Measurements from ENCODE around the gene ISCU. TPM values are rescaled to one million over a fixed set of nuclear protein-coding genes. Genes with fewer than 3 reads are reported as not detected.
A peak's percentile ranks its signal among the peaks of the same experiment; 100 is the strongest.

The ISCU gene
- total RNA-seq, 2 donors from 2014 or later: 93.7 to 97.5 TPM

GRCh38 chr12:108567406-108568337 is 5.3 kb downstream of the ISCU start:
- DNase-seq: peak; percentile 18
- Histone ChIP-seq H3K9ac (ENCODE audit: low read depth in 2 of 2, low read length in 2 of 2) (no peak overlapping the region), H3K27me3 (no peaks in the 10 kb centered on the region), H3K4me1 (peaks cover 4% of the 10 kb centered on the region), H3K36me3 (peaks cover 4% of the 10 kb centered on the region), H3K4me3 (no peak overlapping the region), H3K9me3 (no peaks in the 10 kb centered on the region), H3K27ac (peak overlapping the region; percentile 62)
- TF ChIP-seq CTCF (IDR thresholded peaks at IDR 0.05): no peak
- intact Hi-C loops (cut with DNase I): loop anchor here (10.0 kb wide), 2 partner anchors 237 to 387 kb away; no protein-coding TSS in a partner anchor

DNA sequence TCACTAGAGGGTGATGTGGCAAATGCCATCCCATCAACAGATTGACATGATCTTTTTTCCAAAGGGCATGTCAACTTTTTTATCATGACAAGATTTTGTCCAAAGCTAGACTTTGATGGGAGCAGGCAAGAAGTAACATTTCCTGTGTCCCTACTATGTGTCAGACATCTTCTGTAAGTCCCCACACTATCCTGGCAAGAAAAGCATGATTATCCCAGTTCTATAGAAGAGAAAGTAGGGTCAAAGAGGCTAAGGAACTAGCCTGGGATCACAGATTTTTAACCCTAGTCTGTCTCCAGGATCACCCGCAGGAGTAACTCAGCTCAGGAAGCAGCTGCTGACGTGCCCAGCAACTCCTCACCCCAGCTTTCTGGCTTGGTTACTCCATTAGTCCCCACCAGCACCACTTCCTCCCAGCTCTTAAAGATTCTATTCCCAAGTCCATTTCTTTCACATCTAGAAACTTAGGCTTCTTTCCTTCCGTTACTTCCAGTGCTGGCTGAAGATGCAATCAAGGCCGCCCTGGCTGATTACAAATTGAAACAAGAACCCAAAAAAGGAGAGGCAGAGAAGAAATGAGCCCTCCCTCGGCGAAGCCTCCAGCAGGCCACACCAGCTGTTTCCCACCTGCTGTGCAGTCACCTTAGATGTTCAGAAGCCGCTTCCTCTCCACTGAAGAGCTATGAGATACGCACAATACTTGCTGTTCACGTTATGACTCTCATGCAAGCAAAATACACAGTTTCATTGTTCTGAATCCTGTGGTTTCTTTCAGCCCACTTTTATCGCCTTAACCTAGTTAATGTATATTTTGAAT is 6.2 kb downstream of the ISCU start:
- Histone ChIP-seq H3K9me3 (no peaks in the 10 kb centered on the region), H3K4me3 (no peak overlapping the region), H3K4me1 (peaks cover 4% of the 10 kb centered on the region), H3K27ac (peak overlapping the region; percentile 62), H3K27me3 (no peaks in the 10 kb centered on the region), H3K9ac (ENCODE audit: low read depth in 2 of 2, low read length in 2 of 2) (no peak overlapping the region), H3K36me3 (peaks cover 4% of the 10 kb centered on the region)
- peak; percentile 17 for DNase-seq
- intact Hi-C loops (cut with DNase I): loop anchor here (10.0 kb wide), 2 partner anchors 236 to 386 kb away; no protein-coding TSS in a partner anchor
- no peak for TF ChIP-seq CTCF (IDR thresholded peaks at IDR 0.05)

GRCh38 chr12:108570743-108571608 is 8.6 kb downstream of the ISCU start:
- H3K9ac ChIP-seq (ENCODE audit: low read depth in 2 of 2, low read length in 2 of 2): no peak overlapping the region
- H3K27me3 ChIP-seq: no peaks in the 10 kb centered on the region
- peaks cover 1% of the 10 kb centered on the region for H3K4me1 ChIP-seq
- peak; percentile 16 for DNase-seq
- H3K4me3 ChIP-seq: no peak overlapping the region
- H3K27ac ChIP-seq: no peak overlapping the region
- no peak for TF ChIP-seq CTCF (IDR thresholded peaks at IDR 0.05)
- no peaks in the 10 kb centered on the region for H3K9me3 ChIP-seq
- intact Hi-C loops (cut with DNase I): no loop called here
- H3K36me3 ChIP-seq: peaks cover 4% of the 10 kb centered on the region

- no peaks in the 10 kb centered on the region for H3K36me3 ChIP-seq
- H3K4me3 ChIP-seq: no peak overlapping the region
- peak; percentile 17 for DNase-seq
- no peaks in the 10 kb centered on the region for H3K27me3 ChIP-seq
- H3K9ac ChIP-seq (ENCODE audit: low read depth in 2 of 2, low read length in 2 of 2): no peak overlapping the region
- intact Hi-C loops (cut with DNase I): no loop called here
- TF ChIP-seq CTCF (IDR thresholded peaks at IDR 0.05): no peak
- no peaks in the 10 kb centered on the region for H3K4me1 ChIP-seq
- no peaks in the 10 kb centered on the region for H3K9me3 ChIP-seq
- no peak overlapping the region for H3K27ac ChIP-seq
These were observed 9.3 kb downstream of the ISCU start for GRCh38 chr12:108571609-108572165.
